HepG2 (cell line): ENCODE results near the gene MRPL36. TPM values are rescaled to one million over a fixed set of nuclear protein-coding genes. Genes with fewer than 3 reads are reported as not detected.

ENCODE experiments used
- ATAC-seq: fragments of 200-7000 bp; cut with Tn5 transposase; 3 replicates; pipeline ENCODE4 v1.9.1; 2020; ENCODE audit warnings: mild to moderate bottlenecking, moderate library complexity
- BruUV-seq: library from RNA; stranded (reverse); fragments of 400-500 nt; replicated peaks from 2 replicates; lab custom pipeline; 2021; lab: Mats Ljungman, UMichigan
- CTCF ChIA-PET: fragments of 300-600 bp; formaldehyde crosslinking; extraction: SDS; loops from one replicate; lab custom pipeline; 2021; ENCODE audit warnings: low total read pairs, inconsistent platforms, low intra/inter-chr PET ratio; lab: Yijun Ruan, JAX
- POLR2A ChIA-PET: fragments of 350-600 bp; sonication (Branson Sonifier 250); formaldehyde crosslinking; loops from one replicate; lab custom pipeline; 2020; ENCODE audit warnings: antibody characterized with exemption, inconsistent platforms; lab: Yijun Ruan, JAX
- DNase-seq: peaks from one replicate; pipeline ENCODE4 v3.0.0-alpha.2; 2015; ENCODE audit warnings: low spot score
- FAIRE-seq: peaks from 3 replicates; lab custom pipeline; 2011; peaks lifted over from hg19 to GRCh38; lab: Jason Lieb, UNC
- H2AFZ ChIP-seq: one replicate; pipeline ENCODE4 v1.6.1; 2011; ENCODE audit warnings: low read length, inconsistent platforms
- H3K27ac ChIP-seq: fragments of 300-600 bp; 3 replicates; pipeline ENCODE4 v1.8.0; 2011; ENCODE audit warnings: mixed run types, mild to moderate bottlenecking, mixed read lengths, low read length, inconsistent platforms; ENCODE audit not compliant: insufficient read depth; ENCODE audit errors: extremely low read length
- H3K27me3 ChIP-seq, 2 experiments: fragments of 200-600 bp in 1 of 2; 2 replicates in 1 of 2; 3 replicates in 1 of 2; pipeline versions ENCODE4 v1.6.0 to v1.8.0; 2011; ENCODE audit warnings: low read length in 2 of 2, mild to moderate bottlenecking in 2 of 2, moderate library complexity in 2 of 2, inconsistent platforms in 1 of 2; ENCODE audit not compliant: insufficient read depth in 2 of 2, control insufficient read depth in 1 of 2
- H3K36me3 ChIP-seq, 2 experiments: fragments of 200-600 bp in 1 of 2; replicated peaks in 1 of 2; 2 replicates in 1 of 2; 3 replicates in 1 of 2; pipeline versions ENCODE4 v1.5.1 to v1.8.0; 2011; ENCODE audit warnings: low read length in 2 of 2, inconsistent platforms in 1 of 2; ENCODE audit not compliant: insufficient read depth in 2 of 2, control insufficient read depth in 1 of 2
- H3K4me1 ChIP-seq: 2 replicates; pipeline ENCODE4 v1.5.1; 2012; ENCODE audit warnings: low read length, inconsistent platforms; ENCODE audit not compliant: insufficient read depth
- H3K4me2 ChIP-seq: 2 replicates; pipeline ENCODE4 v1.6.0; 2011; ENCODE audit warnings: low read depth, low read length, inconsistent platforms
- H3K4me3 ChIP-seq, 3 experiments: fragments of 200-600 bp in 1 of 3; sonication (generic), shearing (Covaris generic) in 1 of 3; replicated peaks in 1 of 3; 2 replicates each; pipeline ENCODE4 v1.5.1; 2011 to 2016; ENCODE audit warnings: low read length in 3 of 3, inconsistent platforms in 2 of 3, low read depth in 2 of 3, mild to moderate bottlenecking in 2 of 3, control low read depth in 1 of 3, mixed read lengths in 1 of 3; ENCODE audit not compliant: insufficient read depth in 1 of 3
- H3K79me2 ChIP-seq: one replicate; pipeline ENCODE4 v1.6.1; 2011; ENCODE audit warnings: low read length, inconsistent platforms; ENCODE audit not compliant: insufficient read depth
- H3K9ac ChIP-seq: 2 replicates; pipeline ENCODE4 v1.6.0; 2011; ENCODE audit warnings: mild to moderate bottlenecking, low read depth, low read length, inconsistent platforms; ENCODE audit not compliant: insufficient read depth
- H3K9me3 ChIP-seq: 2 replicates; pipeline ENCODE4 v1.5.1; 2012; ENCODE audit warnings: mild to moderate bottlenecking, low read length
- H4K20me1 ChIP-seq: 2 replicates; pipeline ENCODE4 v1.6.0; 2011; ENCODE audit warnings: inconsistent platforms, mild to moderate bottlenecking, low read length, moderate library complexity; ENCODE audit not compliant: insufficient read depth
- GRHL1 ChIP-seq: sonication (generic); formaldehyde crosslinking; conservative IDR thresholded peaks from 2 replicates; pipeline ENCODE4 v1.8.0; 2022; ENCODE audit warnings: missing genetic modification reagents
- KLF13 ChIP-seq: sonication (generic); formaldehyde crosslinking; IDR thresholded peaks from 2 replicates; pipeline ENCODE4 v1.4.0; 2020; ENCODE audit warnings: mild to moderate bottlenecking, missing genetic modification reagents
- MAFF ChIP-seq: IDR thresholded peaks from 2 replicates; pipeline ENCODE4 v1.6.1; 2011; ENCODE audit warnings: low read depth, low read length, improper control_type of control experiment
- POLR2A ChIP-seq, 2 experiments: IDR thresholded peaks; 2 replicates each; pipeline ENCODE4 v1.6.1; 2011; ENCODE audit warnings: low read depth in 2 of 2, low read length in 2 of 2, mild to moderate bottlenecking in 1 of 2, moderate library complexity in 1 of 2; ENCODE audit not compliant: insufficient read depth in 1 of 2
- POLR2AphosphoS5 ChIP-seq: IDR thresholded peaks from 2 replicates; pipeline ENCODE4 v1.6.1; 2012; ENCODE audit warnings: low read depth, low read length
- RERE ChIP-seq: IDR thresholded peaks from 2 replicates; pipeline ENCODE4 v1.6.1; 2016; ENCODE audit warnings: low read depth, missing genetic modification reagents, missing compliant biosample characterization
- RFX5 ChIP-seq: IDR thresholded peaks from 2 replicates; pipeline ENCODE4 v1.6.1; 2011; ENCODE audit warnings: low read depth, low read length, improper control_type of control experiment
- SP1 ChIP-seq, 2 experiments: fragments of 450-650 bp in 1 of 2; sonication (generic) in 1 of 2; formaldehyde crosslinking in 1 of 2; IDR thresholded peaks; 2 replicates each; pipeline versions ENCODE4 v1.4.0 to v1.6.1; 2016 to 2020; ENCODE audit warnings: missing genetic modification reagents in 1 of 2
- TBP ChIP-seq: sonication (generic); formaldehyde crosslinking; IDR thresholded peaks from 2 replicates; pipeline ENCODE4 v1.5.0; 2020; ENCODE audit warnings: missing genetic modification reagents
- ZFY ChIP-seq: sonication (generic); formaldehyde crosslinking; IDR thresholded peaks from 2 replicates; pipeline ENCODE4 v1.4.0; 2020; ENCODE audit warnings: missing genetic modification reagents
- ZNF121 ChIP-seq: sonication (generic); formaldehyde crosslinking; IDR thresholded peaks from 2 replicates; pipeline ENCODE4 v1.5.0; 2020; ENCODE audit warnings: mild to moderate bottlenecking, missing genetic modification reagents
- ZNF136 ChIP-seq: sonication (generic); formaldehyde crosslinking; IDR thresholded peaks from 2 replicates; pipeline ENCODE4 v1.8.1; 2022; ENCODE audit warnings: low read depth, mild to moderate bottlenecking, moderate library complexity, missing genetic modification reagents
- ZNF547 ChIP-seq: sonication (generic); formaldehyde crosslinking; IDR thresholded peaks from 2 replicates; pipeline ENCODE4 v1.5.1; 2020; ENCODE audit warnings: mild to moderate bottlenecking, missing genetic modification reagents
- ZNF562 ChIP-seq: sonication (generic); formaldehyde crosslinking; IDR thresholded peaks from 2 replicates; pipeline ENCODE4 v1.8.0; 2022; ENCODE audit warnings: missing genetic modification reagents, borderline replicate concordance
- ZNF567 ChIP-seq: sonication (generic); formaldehyde crosslinking; IDR thresholded peaks from 2 replicates; pipeline ENCODE4 v1.8.1; 2023; ENCODE audit warnings: mild to moderate bottlenecking, missing genetic modification reagents, borderline replicate concordance
- ZNF879 ChIP-seq: sonication (generic); formaldehyde crosslinking; IDR thresholded peaks from 2 replicates; pipeline ENCODE4 v1.8.1; 2023; ENCODE audit warnings: missing genetic modification reagents
- ZSCAN12 ChIP-seq: sonication (generic); formaldehyde crosslinking; IDR thresholded peaks from 2 replicates; pipeline ENCODE4 v1.9.0; 2021; ENCODE audit warnings: mild to moderate bottlenecking, missing genetic modification reagents
- whole genome bisulfite sequencing: methylation state at CpG from one replicate; pipeline ENCODE4 v1.1.6; 2017; ENCODE audit warnings: low lambda C conversion rate; 5-methylcytosine and 5-hydroxymethylcytosine counted together
- in situ Hi-C: cut with HindIII; loops from 2 replicates; pipeline ENCODE4 v1.10.0; 2017; ENCODE audit warnings: low pct_unique_long_range_greater_than_20kb; ENCODE audit not compliant: extremely low pct_ligation_motif_present
- intact Hi-C: fragments of 100-400 bp; cut with micrococcal nuclease; formaldehyde crosslinking; loops from one replicate; pipeline ENCODE4 v1.10.0; 2022; ENCODE audit not compliant: unreplicated experiment
- polyA plus RNA-seq, 8 experiments: library from polyadenylated mRNA; depleted of rRNA in 3 of 8; stranded (reverse) in 7 of 8; unstranded in 1 of 8; fragments of >200 nt; fragmentation: Illumina TruSeq in 4 of 8; extraction: Trizol in 4 of 8; gene quantifications; 2 replicates each; pipeline versions ENCODE4 v1.2.1 to v1.2.3, GENCODE V29; 2011 to 2016; ENCODE audit warnings: low read depth in 4 of 8, missing spikeins in 1 of 8, mixed read lengths in 1 of 8; ENCODE audit not compliant: insufficient read depth in 1 of 8
- total RNA-seq, 5 experiments: library from RNA; depleted of rRNA; stranded (reverse); fragments of >200 nt; fragmentation: Illumina TruSeq; extraction: Trizol; gene quantifications; 2 replicates each; pipeline ENCODE4 v1.2.3, GENCODE V29; 2016; ENCODE audit warnings: low read depth in 1 of 5

Gene MRPL36
- total and polyA plus RNA-seq, 2 of the 13 experiments (the other 11 are each of a cell fraction or from before 2014, with no cell fraction given): 71.3 to 113 TPM

GRCh38 chr5:1762121-1762882 is 37.3 kb downstream of the MRPL36 start:
- no peak overlapping the region for H3K27ac ChIP-seq
- no peak overlapping the region for H2AFZ ChIP-seq
- POLR2A ChIA-PET: no interaction called here
- intact Hi-C loops (loop anchor here (5.0 kb wide), 1 partner anchor 390 kb away; no protein-coding TSS in a partner anchor), in situ Hi-C loops (loop anchor here (10.0 kb wide), 1 partner anchor 252 kb away; no protein-coding TSS in a partner anchor)
- no peak overlapping the region for H3K9ac ChIP-seq
- FAIRE-seq: no peak
- no TSS peak for BruUV-seq
- no peaks in the 10 kb centered on the region for H3K79me2 ChIP-seq
- CTCF ChIA-PET: interaction anchor here (1.5 kb wide), 1 partner anchor 255 kb away, joined by 5 read pairs; no protein-coding TSS in a partner anchor
- no peak overlapping the region for H3K4me2 ChIP-seq
- no peaks in the 10 kb centered on the region for H3K9me3 ChIP-seq
- H3K27me3 ChIP-seq: peaks cover 13 to 71% of the 10 kb centered on the region in 2 experiments
- H3K4me1 ChIP-seq: no peaks in the 10 kb centered on the region
- no peaks in the 10 kb centered on the region for H3K36me3 ChIP-seq
- H3K4me3 ChIP-seq: no peak overlapping the region
- 0 out of 2 replicates have a peak, but pooled peaks cover 2% of the 10 kb centered on the region for H4K20me1 ChIP-seq
- DNase-seq: no peak
- WGBS: 3% methylated on average over 11 of the region's 25 CpGs
- ATAC-seq: no peak
- TF ChIP-seq ZSCAN12 (CRISPR knock-in tag) (no peak), TBP (CRISPR knock-in tag) (no peak), KLF13 (CRISPR knock-in tag) (no peak), RERE (CRISPR knock-in tag) (no peak), ZNF879 (CRISPR knock-in tag) (no peak), ZNF121 (CRISPR knock-in tag) (no peak), GRHL1 (CRISPR knock-in tag) (no peak), ZNF547 (CRISPR knock-in tag) (no peak), ZNF562 (CRISPR knock-in tag) (no peak), POLR2AphosphoS5 (no peak), ZNF136 (CRISPR knock-in tag) (no peak), ZFY (CRISPR knock-in tag) (no peak), POLR2A (IDR thresholded peaks at IDR 0.05; ENCODE audit: insufficient read depth in 1 of 2, low read depth in 2 of 2, low read length in 2 of 2) (no peak), RFX5 (no peak), SP1 (IDR thresholded peaks at IDR 0.05) (no peak), SP1 (CRISPR knock-in tag; IDR thresholded peaks at IDR 0.05) (no peak), ZNF567 (CRISPR knock-in tag) (no peak), MAFF (no peak)
